ENCODE measurements around the gene NR6A1.

GRCh38 chr9:124622882-124623281 lies 148.2 kb downstream of the NR6A1 start:
- TF ChIP-seq CTCF (IDR thresholded peaks at IDR 0.05): no peak
- no peak for TF ChIP-seq POLR2AphosphoS5 (IDR thresholded peaks at IDR 0.05)
- TF ChIP-seq POLR2A (IDR thresholded peaks at IDR 0.05; ENCODE audit: low read depth): no peak
- TF ChIP-seq EP300 (IDR thresholded peaks at IDR 0.05): no peak

Data from esophagus muscularis mucosa (tissue), 4 donors.